Stimulated activated CD8-positive, alpha-beta memory T cell treated with anti-CD3 and anti-CD28 coated beads, Interleukin-2, amount 100 ng/mL, for 48 hours (primary cell): ENCODE results near the gene ATG2B.

Experiments used
- DNase-seq, 2 donors: peaks; one replicate each; pipeline ENCODE4 v3.0.0-alpha.2; 2020; ENCODE audit warnings: low read depth in 2 of 2

The ATG2B gene

GRCh38 chr14:96362965-96363750, at the start of gene ATG2B, which contains the start of gene GSKIP:
Gene ATG2B (minus strand): TSS chr14:96363341. CDS start chr14:96362976, 365 bp downstream.
Gene GSKIP (plus strand): TSS chr14:96363526. CDS start chr14:96382248, 18,722 bp downstream.
- peak; percentile 95 to 96 for DNase-seq

DNA sequence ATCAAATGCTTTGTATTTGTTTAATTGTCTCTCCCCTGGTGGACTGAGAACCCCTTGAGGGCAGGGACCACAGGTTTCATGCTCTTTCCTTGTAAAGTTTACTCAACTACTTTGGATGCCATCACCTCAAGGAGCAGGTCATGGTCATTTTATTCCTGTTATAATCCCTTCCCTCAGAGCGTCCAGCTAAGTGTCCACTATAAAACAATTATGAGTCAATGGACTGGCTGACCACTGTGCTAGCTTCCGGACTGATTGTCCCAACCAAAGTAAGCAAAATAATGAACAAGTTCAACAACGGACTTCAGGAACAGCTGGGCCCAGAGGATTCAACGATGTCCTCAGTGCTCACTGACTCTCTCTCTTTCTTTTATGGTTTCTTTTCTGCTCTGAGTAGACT, 47.0 kb upstream of the ATG2B start:
- DNase-seq: no peak

GRCh38 chr14:96409701-96410100, 46.6 kb upstream of the ATG2B start:
- DNase-seq: no peak

GRCh38 chr14:96408608-96409007, 45.5 kb upstream of the ATG2B start:
- DNase-seq: no peak

DNA sequence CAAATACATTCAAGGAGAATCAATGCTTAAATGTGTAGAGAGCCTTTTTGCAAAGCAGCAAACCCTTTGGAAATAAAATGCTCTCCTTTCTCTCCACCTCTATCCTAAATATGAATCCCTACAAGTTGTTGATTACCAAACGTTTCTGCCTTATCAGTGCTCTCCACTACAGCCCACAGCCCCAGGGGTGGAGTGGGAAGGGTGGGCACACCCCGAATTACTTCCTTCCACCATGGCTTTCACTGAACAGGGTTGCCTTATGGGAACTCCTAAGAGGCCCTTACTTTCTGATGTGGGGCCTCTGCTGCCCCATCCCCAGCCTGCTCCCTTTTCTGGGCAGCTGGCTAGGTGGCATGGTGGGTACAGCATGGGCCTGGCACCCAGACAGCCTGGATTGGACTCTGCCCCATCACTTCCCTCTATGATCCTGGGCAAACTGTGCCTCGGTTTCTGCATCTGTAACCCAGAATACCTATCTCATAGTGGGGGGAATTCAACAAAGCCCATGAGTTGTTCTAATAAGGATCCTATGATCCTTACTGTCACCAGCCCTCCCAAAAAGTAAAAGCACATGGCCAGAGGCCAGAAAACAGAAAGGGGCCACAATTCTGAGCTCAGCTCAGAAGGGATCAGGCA, 44.9 kb upstream of the ATG2B start:
- DNase-seq: no peak

DNA sequence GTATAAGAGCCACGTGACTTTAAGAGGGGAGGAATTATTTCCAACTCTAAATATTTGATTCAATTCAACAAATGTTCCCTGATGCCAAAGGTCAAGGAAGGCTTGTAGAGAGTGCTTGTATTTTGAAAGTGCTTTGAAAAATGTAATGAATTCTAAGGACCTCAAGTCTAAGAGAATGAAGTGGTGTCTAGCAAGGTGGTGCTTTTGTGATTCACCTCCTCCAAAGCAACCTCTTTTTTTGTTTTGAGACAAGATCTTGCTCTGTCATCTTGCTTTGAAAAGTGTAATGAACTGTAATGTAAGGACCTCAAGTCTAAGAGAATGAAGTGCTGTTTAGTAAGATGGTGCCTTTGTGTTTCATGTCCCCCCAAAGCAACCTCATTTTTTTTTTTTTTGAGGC, 42.5 kb upstream of the ATG2B start:
- no peak for DNase-seq

DNA sequence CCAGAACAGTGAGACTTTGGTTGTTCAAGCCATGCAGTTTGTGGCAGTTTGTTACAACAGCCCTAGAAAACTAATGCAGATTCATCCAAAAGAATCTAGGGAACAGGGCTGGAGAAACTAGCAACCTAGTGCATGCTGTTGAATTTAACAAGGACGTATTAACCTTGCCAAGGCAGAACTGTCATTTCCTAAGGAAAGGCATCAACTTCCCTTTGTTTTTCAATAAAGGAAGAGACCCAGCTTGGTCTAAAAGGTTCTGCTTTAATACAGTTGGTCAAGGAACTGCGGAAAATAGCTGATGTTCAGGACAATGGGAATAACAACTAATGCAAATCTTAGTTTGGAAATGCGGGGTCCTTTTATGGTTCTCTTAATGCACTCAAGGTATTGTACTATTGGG, 40.3 kb upstream of the ATG2B start:
- DNase-seq: no peak

GRCh38 chr14:96400495-96400894, 37.4 kb upstream of the ATG2B start:
- DNase-seq: no peak

GRCh38 chr14:96399405-96399804, 36.3 kb upstream of the ATG2B start:
- DNase-seq: no peak

- DNase-seq: no peak
Observed at GRCh38 chr14:96398921-96399320, 35.8 kb upstream of the ATG2B start.

DNA sequence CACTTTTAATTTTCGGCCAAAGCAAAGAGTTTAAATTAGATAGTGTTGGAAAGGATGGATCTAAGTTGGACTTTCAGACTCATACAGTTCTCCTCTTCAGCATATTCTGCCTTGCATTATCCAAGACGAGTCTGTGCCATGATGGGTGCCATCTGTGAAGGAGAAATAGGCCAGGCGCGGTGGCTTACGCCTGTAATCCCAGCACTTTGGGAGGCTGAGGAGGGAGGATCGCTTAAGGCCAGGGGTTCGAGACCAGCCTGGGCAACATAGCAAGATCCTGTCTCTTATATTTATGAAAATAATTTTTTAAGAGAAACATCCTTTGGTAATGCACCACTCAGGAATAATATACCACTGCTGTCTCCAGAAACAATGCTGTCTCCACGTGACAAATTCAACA, 35.3 kb upstream of the ATG2B start:
- no peak for DNase-seq

DNA sequence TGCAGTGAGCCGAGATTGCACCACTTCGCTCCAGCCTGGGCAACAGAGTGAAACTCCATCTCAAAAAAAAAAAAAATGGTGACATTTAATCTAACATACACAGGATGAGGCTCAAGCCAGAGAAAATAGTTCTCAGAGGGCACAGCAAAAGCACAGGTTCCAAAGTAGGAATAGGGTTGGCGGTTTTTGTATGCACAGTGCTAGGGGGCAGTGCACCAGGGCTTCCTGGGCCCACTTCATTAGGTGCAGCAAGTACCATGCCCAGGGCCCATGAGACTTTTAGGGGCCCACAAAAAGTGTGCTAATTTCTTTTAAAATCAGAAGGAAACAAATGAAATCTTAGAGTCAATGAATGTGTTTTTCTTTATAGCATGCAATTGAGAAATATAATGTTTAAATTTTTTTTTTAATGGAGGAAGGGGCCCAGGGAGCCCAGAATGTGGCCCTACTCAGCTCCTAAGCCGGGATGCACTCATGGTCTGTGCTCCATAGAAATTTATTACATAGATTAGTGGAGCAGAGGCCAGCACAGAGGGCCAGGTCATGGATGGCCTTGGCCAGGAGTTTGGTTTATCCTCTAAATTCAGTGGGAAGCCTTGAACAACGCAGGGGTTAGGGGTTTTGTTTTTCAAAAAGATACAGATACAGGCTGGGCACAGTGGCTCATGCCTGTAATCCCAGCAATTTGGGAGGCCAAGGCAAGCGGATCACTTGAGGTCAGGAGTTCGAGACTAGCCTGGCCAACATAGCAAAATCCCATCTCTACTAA, 31.1 kb upstream of the ATG2B start:
- DNase-seq: no peak

DNA sequence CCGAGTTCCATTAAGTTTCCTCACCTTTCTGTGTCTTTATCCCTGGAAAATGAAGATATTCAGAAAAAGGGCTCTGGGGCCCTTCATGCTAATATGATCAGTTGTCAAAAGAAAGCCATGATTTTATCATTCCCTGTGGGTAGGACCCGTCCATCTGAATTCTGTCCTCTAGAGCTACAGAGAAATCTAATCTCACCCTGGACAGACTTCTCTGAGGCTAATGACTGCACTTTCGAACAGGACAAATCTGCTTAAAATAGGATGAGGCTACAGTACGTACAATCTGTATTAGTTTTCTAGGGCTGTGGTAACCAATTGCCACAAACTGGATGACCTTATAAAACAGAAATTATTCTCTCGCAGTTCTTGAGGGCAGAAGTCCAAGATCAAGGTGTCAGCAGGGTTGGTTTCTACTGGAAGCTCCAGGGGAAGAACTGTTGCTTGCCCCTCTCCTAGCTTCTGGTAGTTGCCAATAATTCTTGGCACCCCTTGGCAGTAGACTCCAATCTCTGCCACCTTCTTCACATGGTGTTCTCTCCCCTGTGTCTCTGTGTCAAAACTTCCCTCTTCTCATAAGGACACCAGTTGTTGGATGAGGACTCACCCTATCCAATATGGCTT, 30.0 kb upstream of the ATG2B start:
- no peak for DNase-seq

DNA sequence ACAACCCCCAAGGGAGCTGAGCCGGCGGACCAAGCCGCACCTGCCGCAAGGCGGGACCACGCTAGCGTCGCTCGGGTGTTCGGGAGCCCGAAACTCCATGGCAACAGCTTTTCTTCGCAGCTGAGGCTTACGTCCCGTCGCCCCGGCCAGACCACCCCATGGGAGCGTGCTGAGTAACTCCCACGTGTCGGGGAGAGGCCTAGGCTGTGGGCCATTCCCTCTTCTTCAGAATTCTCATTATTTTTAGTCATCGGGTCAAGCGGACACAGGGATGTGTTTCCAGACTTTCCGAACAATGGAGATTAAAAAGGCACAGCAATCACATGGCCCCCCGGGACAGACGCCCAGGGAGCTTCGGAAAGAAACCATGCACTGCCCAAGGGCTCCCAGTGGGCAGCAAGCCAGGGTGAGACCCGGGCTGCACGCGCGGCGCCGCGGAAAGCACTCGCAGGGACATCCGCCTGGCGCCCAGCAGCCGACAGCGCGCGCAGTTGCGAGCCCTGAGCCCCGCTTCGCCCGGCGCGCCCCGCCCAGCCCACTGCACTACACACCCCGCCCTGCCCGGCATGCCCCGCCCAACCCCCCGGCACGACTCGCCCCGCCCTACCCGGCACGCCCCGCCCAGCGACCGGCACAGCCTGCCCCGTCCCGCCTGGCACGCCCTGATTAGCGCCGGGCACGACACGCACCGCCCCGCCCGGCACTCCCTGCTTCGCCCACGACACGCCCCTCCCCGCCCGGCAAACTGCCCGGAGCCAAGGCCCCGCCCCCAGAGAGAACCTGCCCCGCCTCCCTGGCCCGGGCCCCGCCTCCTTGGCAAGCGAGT, 28.4 kb upstream of the ATG2B start:
- DNase-seq: peak; percentile 99 to 100

DNA sequence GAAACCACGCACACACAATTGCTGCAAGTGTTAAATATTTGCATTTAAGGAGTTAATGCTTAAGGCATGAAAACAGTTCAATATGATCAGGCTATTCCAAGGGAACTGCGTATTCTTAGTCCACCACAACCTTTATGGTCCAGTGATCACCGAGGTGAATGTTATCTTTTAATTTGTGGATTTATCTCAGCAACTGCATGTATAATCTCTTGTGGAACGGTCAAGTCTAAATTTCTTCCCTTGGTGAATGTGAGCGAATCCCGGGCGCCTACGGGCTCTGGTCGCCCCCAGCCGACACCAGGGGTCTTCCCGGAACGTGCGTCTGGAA, 27.8 kb upstream of the ATG2B start:
- DNase-seq: no peak

GRCh38 chr14:96385385-96385784, 22.2 kb upstream of the ATG2B start:
- no peak for DNase-seq

- DNase-seq: no peak
Observed at GRCh38 chr14:96384740-96385139, 21.6 kb upstream of the ATG2B start.

DNA sequence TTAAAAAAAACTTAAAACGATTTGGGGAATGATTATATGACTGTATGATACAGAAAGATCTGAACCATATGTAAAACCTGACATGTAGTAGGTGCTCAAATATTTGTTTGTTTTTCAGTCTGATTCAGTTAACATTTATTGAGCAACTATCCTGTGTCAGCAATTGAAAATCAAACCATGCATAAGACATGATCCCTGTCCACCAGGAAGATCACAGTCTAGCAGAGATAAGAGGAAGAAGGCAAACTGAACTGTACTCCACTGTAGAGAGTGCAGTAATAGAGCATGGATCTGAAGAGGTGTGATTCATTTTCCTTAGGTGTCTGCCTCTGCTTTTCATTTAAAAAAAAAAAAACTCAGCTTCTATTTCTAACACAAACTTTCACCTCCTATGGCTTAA, 20.9 kb upstream of the ATG2B start:
- DNase-seq: no peak

GRCh38 chr14:96383445-96383844, 20.3 kb upstream of the ATG2B start:
- DNase-seq: no peak

- DNase-seq: no peak
Observed at GRCh38 chr14:96380735-96381134, 17.6 kb upstream of the ATG2B start.

GRCh38 chr14:96376093-96376492, 13.0 kb upstream of the ATG2B start:
- DNase-seq: no peak
